Lung microvascular endothelial cell (primary cell): ENCODE data around the gene SLC43A3. TPM values are rescaled to one million over a fixed set of nuclear protein-coding genes. Genes with fewer than 3 reads are reported as not detected.

Experiments
- DNase-seq, 2 donors: peaks; one replicate each; pipeline versions ENCODE4 v3.0.0 to v3.0.0-alpha.2; 2010; ENCODE audit warnings: low read depth in 2 of 2
- total RNA-seq: library from RNA; depleted of rRNA; stranded (reverse); fragments of >200 nt; gene quantifications from 2 replicates; pipeline ENCODE4 v1.2.1, GENCODE V29; 2014

SLC43A3 gene
- 19.4 and 38.7 TPM in 2 replicates for total RNA-seq

- DNase-seq: peak; percentile 45 to 91
These were observed at the start of gene SLC43A3 for GRCh38 chr11:57426929-57427726. Gene SLC43A3, minus strand, starts transcription at chr11:57427121. Its CDS starts 949 bp downstream, at chr11:57426172.

GRCh38 chr11:57476047-57476756, 49.3 kb upstream of the SLC43A3 start:
- peak; percentile 24 to 50 for DNase-seq

- no peak for DNase-seq
These were observed 48.7 kb upstream of the SLC43A3 start for GRCh38 chr11:57475671-57476046.

DNA sequence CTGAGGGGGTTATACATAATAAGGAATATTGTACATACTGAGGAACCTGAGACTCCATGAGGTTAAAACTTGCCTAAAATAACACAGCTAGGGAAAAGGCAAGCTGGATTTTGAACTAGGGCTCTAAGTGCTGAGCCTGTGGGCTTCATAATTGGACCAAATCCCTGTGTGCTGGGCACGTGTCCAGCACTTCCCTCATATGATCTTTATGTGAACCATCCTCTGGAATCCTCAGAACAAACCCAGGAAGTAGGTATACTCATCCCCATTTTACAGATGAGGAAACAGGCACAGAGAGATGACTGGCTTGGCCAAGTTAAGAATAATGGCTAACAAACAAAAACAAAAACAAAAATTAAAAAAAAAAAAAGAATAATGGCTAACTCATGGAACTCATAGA, 48.3 kb upstream of the SLC43A3 start:
- DNase-seq: peak in 1 of 2 donors; percentile 68

GRCh38 chr11:57474803-57475115, 47.8 kb upstream of the SLC43A3 start:
- DNase-seq: no peak

GRCh38 chr11:57474017-57474802, 47.3 kb upstream of the SLC43A3 start:
- DNase-seq: no peak

GRCh38 chr11:57473285-57473841, 46.4 kb upstream of the SLC43A3 start:
- no peak for DNase-seq

GRCh38 chr11:57471496-57471895, 44.6 kb upstream of the SLC43A3 start:
- no peak for DNase-seq

DNA sequence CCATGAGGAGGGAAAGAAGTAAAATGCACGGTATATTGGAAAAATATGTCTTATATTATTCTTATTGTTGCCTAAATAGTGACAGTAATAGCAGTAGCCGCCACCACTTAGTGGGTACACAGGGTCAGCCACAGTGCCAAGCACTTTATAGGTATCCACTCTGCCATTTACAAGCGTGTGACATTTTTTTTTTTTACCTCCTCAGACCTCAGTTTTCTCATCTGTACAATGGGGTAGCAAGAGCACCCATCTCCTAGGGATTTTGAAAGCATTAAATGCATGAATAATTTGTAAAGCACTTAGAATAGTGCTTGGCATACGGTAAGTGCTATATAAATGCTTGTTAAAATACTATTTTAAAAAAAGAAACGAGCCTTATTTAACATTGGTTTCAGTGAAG, 42.3 kb upstream of the SLC43A3 start:
- DNase-seq: no peak

DNA sequence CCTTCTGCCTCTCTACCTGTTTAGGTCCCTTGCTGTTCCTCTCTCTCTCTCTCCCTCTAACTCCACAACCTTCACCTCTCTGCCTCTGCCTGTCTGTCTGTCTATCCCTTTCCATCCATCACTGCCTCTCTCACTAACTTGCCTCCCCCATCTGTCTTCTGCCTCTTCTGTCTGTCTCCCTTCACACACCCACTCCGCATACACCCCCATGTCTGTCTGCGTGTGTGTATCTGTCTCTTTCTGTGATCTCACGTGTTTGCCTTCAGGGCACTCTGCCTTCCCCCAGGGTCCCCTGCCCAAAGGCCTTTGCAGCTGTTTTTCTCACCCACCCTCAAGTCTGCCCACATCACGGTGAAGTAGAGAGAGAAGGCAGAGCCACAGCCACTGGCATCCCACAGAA, 41.4 kb upstream of the SLC43A3 start:
- no peak for DNase-seq

- no peak for DNase-seq
These were observed 40.7 kb upstream of the SLC43A3 start for GRCh38 chr11:57467508-57468157.

- no peak for DNase-seq
These were observed 39.8 kb upstream of the SLC43A3 start for GRCh38 chr11:57466680-57467079.

DNA sequence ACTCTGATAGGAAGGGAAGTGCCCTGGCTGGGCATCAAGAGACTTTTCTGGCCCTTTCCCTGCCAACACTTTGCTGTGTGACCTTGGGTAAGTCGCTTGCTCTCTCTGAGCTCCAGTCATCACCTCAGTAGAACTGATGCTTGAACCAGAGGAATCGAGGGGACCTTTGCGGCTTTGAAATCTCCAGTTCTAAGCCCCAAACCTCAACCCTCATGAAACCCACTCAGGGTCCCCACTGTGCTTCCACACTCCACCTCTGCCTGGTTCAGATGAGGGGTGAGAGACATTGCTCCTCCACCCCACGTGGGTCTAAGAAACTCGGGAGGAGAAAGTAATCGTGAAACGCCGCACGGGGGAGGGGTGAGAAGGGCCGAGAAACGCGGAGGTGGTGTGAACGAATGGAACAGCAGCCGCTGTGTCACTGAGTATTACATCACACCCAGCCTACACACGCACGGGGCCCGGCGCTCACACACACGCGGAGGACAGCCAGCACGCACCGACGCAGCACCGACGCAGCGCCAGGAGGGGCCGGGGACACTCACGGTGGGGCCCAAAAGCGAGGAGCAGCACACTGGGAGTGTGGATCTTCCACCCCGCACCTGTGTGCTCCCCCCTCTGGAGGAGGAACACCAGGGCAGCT, 37.7 kb upstream of the SLC43A3 start:
- no peak for DNase-seq

DNA sequence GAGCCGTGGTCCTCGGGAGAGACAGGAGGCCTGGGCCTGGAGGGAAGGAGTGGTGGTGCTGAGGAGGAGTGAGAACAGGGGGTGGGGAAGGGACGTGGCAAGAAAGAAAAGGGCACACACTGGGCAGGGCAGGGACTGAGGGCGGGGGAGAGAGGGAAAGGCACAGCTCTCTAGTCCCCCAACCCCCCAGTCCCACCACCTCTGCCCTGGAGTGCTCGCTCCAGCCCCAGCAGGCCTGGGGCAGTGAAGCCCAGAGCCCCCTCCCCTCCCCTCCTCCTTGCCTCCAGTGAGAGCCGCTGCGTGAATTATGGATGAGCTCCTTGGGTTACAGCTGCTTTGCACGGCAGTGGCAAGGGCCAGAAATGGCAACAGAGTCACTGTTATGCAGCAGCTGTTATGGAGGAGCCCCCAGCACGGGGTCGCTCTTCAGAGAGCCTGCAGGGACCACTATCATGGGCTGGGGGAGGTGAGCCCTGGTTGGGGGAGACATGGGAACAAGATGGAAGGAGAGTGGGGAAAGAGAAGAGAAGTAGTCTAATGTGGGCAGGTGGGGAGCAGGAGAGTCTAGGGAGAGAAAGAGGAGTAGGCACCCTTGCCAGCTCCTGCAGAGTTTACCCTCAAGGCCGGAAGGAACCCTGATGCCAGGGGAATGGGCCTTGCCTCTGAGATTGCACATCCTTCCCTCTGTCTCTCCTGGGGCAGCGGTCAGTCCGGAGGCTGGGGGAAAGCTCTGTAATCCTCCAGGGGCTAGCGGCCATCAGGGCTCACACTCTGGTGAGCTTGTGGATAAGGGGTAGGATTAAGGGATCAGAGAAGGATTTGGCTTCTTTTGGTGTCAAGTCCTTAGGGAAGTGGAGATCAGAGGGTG, 37.0 kb upstream of the SLC43A3 start:
- no peak for DNase-seq

GRCh38 chr11:57462597-57462996, 35.7 kb upstream of the SLC43A3 start:
- DNase-seq: no peak

- DNase-seq: no peak
These were observed 35.0 kb upstream of the SLC43A3 start for GRCh38 chr11:57461841-57462489.

DNA sequence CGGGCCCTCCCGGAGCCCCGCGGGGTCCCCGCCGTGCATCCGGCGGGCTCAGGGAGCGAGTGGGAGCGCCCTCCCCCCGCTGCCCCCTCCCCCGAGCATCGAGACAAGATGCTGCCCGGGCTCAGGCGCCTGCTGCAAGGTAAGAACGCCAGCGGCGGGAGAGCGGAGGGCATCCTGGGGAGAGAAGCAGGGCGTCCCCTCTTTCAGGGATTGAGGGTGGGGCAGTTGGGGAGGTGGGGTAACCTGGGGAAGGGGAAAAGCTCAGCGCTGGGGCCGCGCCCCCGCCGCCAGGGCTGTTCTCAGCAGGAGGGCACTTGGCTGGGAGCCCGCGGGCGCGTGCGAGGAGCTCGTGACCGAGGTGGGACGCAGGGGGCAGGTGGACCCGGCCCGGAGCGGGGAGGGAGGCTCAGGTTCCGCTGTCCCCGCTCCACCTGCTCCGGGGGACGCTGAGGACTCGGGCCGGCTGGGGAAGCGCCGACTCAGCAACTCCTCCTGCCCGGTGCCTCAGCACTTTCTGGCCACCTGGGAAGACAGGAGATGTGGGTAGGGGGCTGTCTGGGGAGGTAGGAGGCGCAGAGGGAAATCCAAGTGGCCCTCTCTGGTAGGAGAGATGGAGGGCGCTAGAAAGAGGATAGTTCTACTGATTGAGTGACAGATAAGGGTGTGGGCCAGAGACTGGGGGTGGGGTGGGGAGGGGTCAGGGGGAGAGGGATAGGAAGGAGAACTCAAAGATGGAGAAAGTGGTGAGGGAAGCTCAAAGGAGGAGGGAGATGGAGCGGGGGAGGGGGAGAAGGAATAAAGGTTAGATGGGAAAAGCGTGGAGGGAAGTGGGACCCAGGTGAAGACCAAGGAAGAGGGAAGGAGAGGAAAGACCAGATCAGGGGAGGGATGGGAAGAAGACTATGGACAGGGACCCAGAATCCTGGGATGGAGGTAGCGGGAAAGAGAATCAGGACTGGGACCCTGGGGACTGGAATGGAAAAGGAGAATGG, 34.1 kb upstream of the SLC43A3 start:
- DNase-seq: no peak
